OCI-LY7 (cell line): ENCODE measurements around the gene DDX23. TPM values are rescaled to one million over a fixed set of nuclear protein-coding genes. Genes with fewer than 3 reads are reported as not detected.

Experiments used
- BruUV-seq: library from RNA; stranded (reverse); fragments of 400-500 nt; replicated peaks from 2 replicates; lab custom pipeline; 2021; lab: Mats Ljungman, UMichigan
- CTCF ChIA-PET: fragments of 300-600 bp; sonication (Branson Sonifier 250); formaldehyde crosslinking; loops from one replicate; lab custom pipeline; 2022; ENCODE audit warnings: antibody characterized with exemption; ENCODE audit not compliant: unreplicated experiment; lab: Charles Lee
- POLR2A ChIA-PET: fragments of 300-600 bp; sonication (Branson Sonifier 250); formaldehyde crosslinking; loops from one replicate; lab custom pipeline; 2022; ENCODE audit warnings: antibody characterized with exemption; lab: Charles Lee
- DNase-seq: peaks from one replicate; pipeline ENCODE4 v3.0.0-alpha.2; 2015; ENCODE audit warnings: low spot score
- H2AFZ ChIP-seq: fragments of 200-600 bp; sonication (generic), shearing (Covaris generic); 2 replicates; pipeline ENCODE4 v1.6.1; 2014; ENCODE audit warnings: mild to moderate bottlenecking, antibody characterized with exemption, low read length, moderate library complexity
- H3K27ac ChIP-seq: fragments of 200-600 bp; sonication (generic); 2 replicates; pipeline ENCODE4 v1.5.1; 2014; ENCODE audit warnings: mixed run types, low read depth, mild to moderate bottlenecking, moderate library complexity, low read length, inconsistent platforms; ENCODE audit not compliant: poor library complexity, severe bottlenecking
- H3K36me3 ChIP-seq: fragments of 200-600 bp; sonication (generic); 2 replicates; pipeline ENCODE4 v1.6.1; 2014; ENCODE audit warnings: mild to moderate bottlenecking, antibody characterized with exemption, low read length, moderate library complexity, mixed read lengths; ENCODE audit not compliant: insufficient read depth
- H3K4me1 ChIP-seq: fragments of 200-600 bp; sonication (generic); 2 replicates; pipeline ENCODE4 v1.5.1; 2014; ENCODE audit warnings: mild to moderate bottlenecking, low read length; ENCODE audit not compliant: insufficient read depth, poor library complexity, severe bottlenecking
- H3K4me2 ChIP-seq: fragments of 200-600 bp; sonication (generic); 2 replicates; pipeline ENCODE4 v1.6.1; 2014; ENCODE audit warnings: mild to moderate bottlenecking, low read length
- H3K4me3 ChIP-seq: fragments of 200-600 bp; sonication (generic); 2 replicates; pipeline ENCODE4 v1.5.1; 2014; ENCODE audit warnings: mild to moderate bottlenecking, low read depth, low read length; ENCODE audit not compliant: poor library complexity, severe bottlenecking
- H3K79me2 ChIP-seq: fragments of 200-600 bp; sonication (generic); 2 replicates; pipeline ENCODE4 v1.6.1; 2016; ENCODE audit warnings: low read depth, mild to moderate bottlenecking, low read length, moderate library complexity, mixed read lengths; ENCODE audit not compliant: insufficient read depth
- H3K9me2 ChIP-seq: fragments of 200-600 bp; sonication (generic); 2 replicates; pipeline ENCODE4 v1.6.1; 2016; ENCODE audit warnings: mild to moderate bottlenecking, low read length, mixed read lengths; ENCODE audit not compliant: insufficient read depth
- H3K9me3 ChIP-seq: fragments of 200-600 bp; sonication (generic); 2 replicates; pipeline ENCODE4 v1.6.1; 2014; ENCODE audit warnings: mild to moderate bottlenecking, mixed run types, low read length, mixed read lengths
- H4K20me1 ChIP-seq: fragments of 200-600 bp; sonication (generic); 2 replicates; pipeline ENCODE4 v1.6.1; 2014; ENCODE audit warnings: mild to moderate bottlenecking, antibody characterized with exemption, low read length, moderate library complexity, mixed read lengths; ENCODE audit not compliant: insufficient read depth
- EZH2phosphoT487 ChIP-seq: fragments of 200-600 bp; sonication (generic); IDR thresholded peaks from 2 replicates; pipeline ENCODE4 v1.6.1; 2018; ENCODE audit warnings: low read depth, borderline replicate concordance, mild to moderate bottlenecking, mixed run types, antibody characterized with exemption, low read length, moderate library complexity, mixed read lengths
- intact Hi-C: fragments of 100-400 bp; cut with micrococcal nuclease; formaldehyde crosslinking; loops from one replicate; pipeline ENCODE4 v1.10.0; 2022; ENCODE audit not compliant: unreplicated experiment
- total RNA-seq, 2 experiments: library from RNA; depleted of rRNA in 1 of 2; stranded (reverse); fragments of >200 nt in 1 of 2; shearing (Covaris generic) in 1 of 2; gene quantifications; 2 replicates each; pipeline ENCODE4 v1.2.3, GENCODE V29; 2014 to 2022
- TF ChIP-seq, protein P1 (sequence below): fragments of 200-600 bp; sonication (generic); conservative IDR thresholded peaks from 2 replicates; pipeline ENCODE4 v1.5.1; 2014; ENCODE audit warnings: mild to moderate bottlenecking, antibody characterized with exemption, low read length, moderate library complexity, mixed read lengths

DDX23 gene
- total RNA-seq, 2 experiments from 2014 or later = 91.1 to 119 TPM

DNA sequence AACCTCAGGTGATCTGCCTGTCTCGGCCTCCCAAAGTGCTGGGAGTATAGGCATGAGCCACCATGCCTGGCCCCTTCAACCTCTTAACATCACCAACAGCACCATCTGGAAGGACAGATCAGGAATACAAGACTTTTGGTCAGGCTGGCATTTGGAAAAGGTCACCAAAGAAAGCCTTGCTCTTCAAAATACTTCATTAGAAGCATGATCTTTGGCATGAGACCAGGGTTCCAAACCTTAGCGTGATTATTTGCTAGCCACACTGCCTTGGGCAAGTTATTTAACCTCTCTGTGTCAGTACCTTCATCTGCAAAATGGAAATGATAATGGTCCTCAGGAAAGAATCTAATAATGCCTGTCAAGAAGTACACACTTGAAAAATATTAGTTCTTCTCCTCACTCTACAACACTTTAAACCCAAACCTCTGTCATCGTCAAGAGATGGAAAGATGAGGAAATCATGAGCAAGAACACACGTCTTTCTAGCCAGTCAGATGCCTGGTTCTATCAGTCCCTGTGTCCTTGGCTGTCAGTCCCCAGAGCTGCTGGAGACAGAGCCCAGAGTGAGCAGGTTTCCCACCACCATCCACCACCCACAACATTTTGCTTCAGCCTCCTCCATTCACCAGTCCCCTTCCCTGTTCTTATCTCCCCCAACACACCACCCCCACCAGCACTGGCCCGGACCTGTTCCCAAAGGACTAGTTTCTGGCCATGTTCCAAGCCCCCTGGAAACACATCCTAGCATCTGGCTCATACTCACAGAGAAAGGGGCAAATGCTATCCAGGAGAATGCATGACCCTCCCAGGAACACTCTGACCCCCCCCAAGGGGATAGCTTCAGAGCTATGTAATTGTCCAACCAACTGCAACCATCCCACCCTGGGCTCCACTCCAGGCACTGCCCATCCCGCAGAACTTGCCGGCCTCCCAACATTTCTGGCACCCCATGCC is 65.1 kb downstream of the DDX23 start:
- no peaks in the 10 kb centered on the region for H3K4me1 ChIP-seq
- no peak for TF ChIP-seq EZH2phosphoT487
- TF ChIP-seq, protein P1, sequence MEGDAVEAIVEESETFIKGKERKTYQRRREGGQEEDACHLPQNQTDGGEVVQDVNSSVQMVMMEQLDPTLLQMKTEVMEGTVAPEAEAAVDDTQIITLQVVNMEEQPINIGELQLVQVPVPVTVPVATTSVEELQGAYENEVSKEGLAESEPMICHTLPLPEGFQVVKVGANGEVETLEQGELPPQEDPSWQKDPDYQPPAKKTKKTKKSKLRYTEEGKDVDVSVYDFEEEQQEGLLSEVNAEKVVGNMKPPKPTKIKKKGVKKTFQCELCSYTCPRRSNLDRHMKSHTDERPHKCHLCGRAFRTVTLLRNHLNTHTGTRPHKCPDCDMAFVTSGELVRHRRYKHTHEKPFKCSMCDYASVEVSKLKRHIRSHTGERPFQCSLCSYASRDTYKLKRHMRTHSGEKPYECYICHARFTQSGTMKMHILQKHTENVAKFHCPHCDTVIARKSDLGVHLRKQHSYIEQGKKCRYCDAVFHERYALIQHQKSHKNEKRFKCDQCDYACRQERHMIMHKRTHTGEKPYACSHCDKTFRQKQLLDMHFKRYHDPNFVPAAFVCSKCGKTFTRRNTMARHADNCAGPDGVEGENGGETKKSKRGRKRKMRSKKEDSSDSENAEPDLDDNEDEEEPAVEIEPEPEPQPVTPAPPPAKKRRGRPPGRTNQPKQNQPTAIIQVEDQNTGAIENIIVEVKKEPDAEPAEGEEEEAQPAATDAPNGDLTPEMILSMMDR = no peak
- no peaks in the 10 kb centered on the region for H3K9me2 ChIP-seq
- CTCF ChIA-PET = no interaction called here
- no peaks in the 10 kb centered on the region for H3K36me3 ChIP-seq
- H3K4me3 ChIP-seq = no peak overlapping the region
- H3K79me2 ChIP-seq = no peaks in the 10 kb centered on the region
- H2AFZ ChIP-seq = no peak overlapping the region
- intact Hi-C loops = no loop called here
- no TSS peak for BruUV-seq
- no peak overlapping the region for H3K27ac ChIP-seq
- DNase-seq = no peak
- H3K4me2 ChIP-seq = no peak overlapping the region
- H4K20me1 ChIP-seq = no peaks in the 10 kb centered on the region
- H3K9me3 ChIP-seq = no peaks in the 10 kb centered on the region
- POLR2A ChIA-PET = interaction anchor here (0.7 kb wide), 1 partner anchor 168 kb away, joined by 4 read pairs; no protein-coding TSS in a partner anchor

DNA sequence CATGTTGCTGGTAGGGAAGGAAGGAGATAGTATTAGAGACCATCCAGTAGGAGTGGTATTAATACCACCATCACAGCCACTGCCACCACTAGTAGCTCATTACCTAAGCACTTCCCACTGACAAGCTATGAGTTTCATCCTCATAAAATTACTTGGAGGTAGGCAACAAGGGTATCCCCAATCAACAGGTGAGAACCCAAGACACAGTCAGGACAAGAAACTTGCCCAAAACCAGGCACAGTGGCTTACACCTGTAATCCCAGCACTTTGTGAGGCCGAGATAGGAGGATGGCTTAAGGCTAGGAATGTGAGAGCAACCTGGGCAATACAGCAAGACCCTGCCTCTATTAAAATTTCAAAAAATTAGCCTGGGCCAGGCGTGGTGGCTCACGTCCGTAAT is 68.5 kb downstream of the DDX23 start:
- CTCF ChIA-PET = no interaction called here
- Histone ChIP-seq H3K9me3 (no peaks in the 10 kb centered on the region), H3K4me1 (no peaks in the 10 kb centered on the region), H3K4me3 (no peak overlapping the region), H3K79me2 (no peaks in the 10 kb centered on the region), H4K20me1 (no peaks in the 10 kb centered on the region), H2AFZ (no peak overlapping the region), H3K27ac (no peak overlapping the region), H3K4me2 (no peak overlapping the region), H3K36me3 (no peaks in the 10 kb centered on the region), H3K9me2 (no peaks in the 10 kb centered on the region)
- no peak for DNase-seq
- BruUV-seq = no TSS peak
- no peak for TF ChIP-seq EZH2phosphoT487
- TF ChIP-seq, protein P1 = no peak
- intact Hi-C loops = no loop called here
- POLR2A ChIA-PET = interaction anchor here (0.5 kb wide), 1 partner anchor 426 kb away, joined by 4 read pairs; no protein-coding TSS in a partner anchor
